K562 (cell line): ENCODE data around the gene INTS4. TPM values are rescaled to one million over a fixed set of nuclear protein-coding genes. Genes with fewer than 3 reads are reported as not detected.
A peak's percentile ranks its signal among the peaks of the same experiment; 100 is the strongest.

ENCODE experiments used
- BMI1 ChIP-seq: fragments of 150-350 bp; IDR thresholded peaks from 2 replicates; pipeline ENCODE4 v1.6.1; 2014; ENCODE audit warnings: low read length
- CBX1 ChIP-seq: sonication (generic); IDR thresholded peaks from 2 replicates; pipeline ENCODE4 v1.6.1; 2016; ENCODE audit warnings: antibody characterized with exemption, low read depth, mild to moderate bottlenecking
- CC2D1A ChIP-seq: fragments of 450-650 bp; IDR thresholded peaks from 2 replicates; pipeline ENCODE4 v1.6.1; 2017; ENCODE audit warnings: mild to moderate bottlenecking
- DNMT1 ChIP-seq: fragments of 450-650 bp; IDR thresholded peaks from 2 replicates; pipeline ENCODE4 v1.6.1; 2016; ENCODE audit warnings: antibody characterized with exemption, mild to moderate bottlenecking
- GTF2E2 ChIP-seq: fragments of 200-800 bp; sonication (Bioruptor generic); IDR thresholded peaks from 2 replicates; pipeline ENCODE4 v1.6.1; 2016; ENCODE audit warnings: missing genetic modification characterization, missing compliant biosample characterization
- HDAC8 ChIP-seq: fragments of 450-650 bp; IDR thresholded peaks from 2 replicates; pipeline ENCODE4 v1.6.1; 2016; ENCODE audit warnings: mild to moderate bottlenecking, missing genetic modification characterization, moderate library complexity, missing compliant biosample characterization
- HNRNPK ChIP-seq: fragments of 200-400 bp; formaldehyde crosslinking; IDR thresholded peaks from one replicate; pipeline ENCODE4 v1.6.1; 2018; ENCODE audit warnings: mild to moderate bottlenecking, low read depth, low read length; ENCODE audit not compliant: poor library complexity, severe bottlenecking
- LARP7 ChIP-seq: fragments of 450-650 bp; IDR thresholded peaks from 2 replicates; pipeline ENCODE4 v1.6.1; 2016
- NCOA4 ChIP-seq: fragments of 450-650 bp; IDR thresholded peaks from 2 replicates; pipeline ENCODE4 v1.6.1; 2018; ENCODE audit warnings: mild to moderate bottlenecking; ENCODE audit not compliant: partially characterized antibody
- POLR3A ChIP-seq: IDR thresholded peaks from 2 replicates; pipeline ENCODE4 v1.6.1; 2011; ENCODE audit warnings: borderline replicate concordance, mild to moderate bottlenecking, moderate library complexity; ENCODE audit not compliant: insufficient read length, insufficient read depth; ENCODE audit errors: extremely low read depth
- RBM34 ChIP-seq: fragments of 200-400 bp; formaldehyde crosslinking; IDR thresholded peaks from 2 replicates; pipeline ENCODE4 v1.6.1; 2018; ENCODE audit warnings: low read length, borderline replicate concordance; ENCODE audit not compliant: insufficient read depth
- RBM39 ChIP-seq: fragments of 200-400 bp; formaldehyde crosslinking; optimal IDR thresholded peaks from 2 replicates; pipeline ENCODE3; 2018; ENCODE audit warnings: low read depth, low read length
- RNF2 ChIP-seq: sonication (generic); IDR thresholded peaks from 2 replicates; pipeline ENCODE4 v1.6.1; 2016
- SIN3B ChIP-seq: fragments of 450-650 bp; IDR thresholded peaks from 2 replicates; pipeline ENCODE4 v1.6.1; 2017; ENCODE audit warnings: low read depth, mild to moderate bottlenecking, moderate library complexity
- SLC30A9 ChIP-seq: fragments of 250-450 bp; sonication (Bioruptor Pico); IDR thresholded peaks from 2 replicates; pipeline ENCODE4 v1.8.0; 2022; ENCODE audit warnings: mild to moderate bottlenecking, moderate library complexity
- SMC3 ChIP-seq: conservative IDR thresholded peaks from 2 replicates; pipeline ENCODE4 v1.6.1; 2011; ENCODE audit warnings: low read depth, low read length, improper control_type of control experiment; ENCODE audit not compliant: insufficient read depth
- ZC3H4 ChIP-seq: sonication (generic); formaldehyde crosslinking; IDR thresholded peaks from 2 replicates; pipeline ENCODE4 v1.9.0; 2021; ENCODE audit warnings: missing genetic modification reagents, borderline replicate concordance
- polyA plus RNA-seq, 8 experiments: library from polyadenylated mRNA; depleted of rRNA in 4 of 8; stranded (reverse) in 5 of 8; unstranded in 3 of 8; fragments of >200 nt; fragmentation: Nextera tagmentation in 2 of 8; fragmentation: Illumina TruSeq in 1 of 8; extraction: Ambion mirVana in 2 of 8; extraction: Trizol in 1 of 8; gene quantifications; 2 replicates each; pipeline versions ENCODE4 v1.2.1 to v1.2.3, GENCODE V29; 2011 to 2014; ENCODE audit warnings: inconsistent platforms in 1 of 8, missing spikeins in 1 of 8
- total RNA-seq, 7 experiments: library from RNA; depleted of rRNA in 6 of 7; stranded (reverse); fragments of >200 nt in 6 of 7; fragmentation: Illumina TruSeq in 2 of 7; extraction: Trizol in 2 of 7; gene quantifications; 2 replicates each; pipeline versions ENCODE4 v1.2.1 to v1.2.3, GENCODE V29; 2011 to 2021; ENCODE audit warnings: low replicate concordance in 1 of 7
- TF ChIP-seq, protein P1 (sequence below): sonication (generic); formaldehyde crosslinking; IDR thresholded peaks from 2 replicates; pipeline ENCODE4 v1.8.0; 2022; ENCODE audit warnings: mild to moderate bottlenecking, missing genetic modification reagents
- TF ChIP-seq, protein P2 (sequence below): fragments of 450-650 bp; IDR thresholded peaks from 2 replicates; pipeline ENCODE4 v1.6.1; 2017; ENCODE audit warnings: antibody characterized with exemption
- TF ChIP-seq, protein P3 (sequence below): sonication (generic); formaldehyde crosslinking; IDR thresholded peaks from 2 replicates; pipeline ENCODE4 v1.4.0; 2020; ENCODE audit warnings: mild to moderate bottlenecking, missing genetic modification reagents

INTS4 gene
- total and polyA plus RNA-seq, 9 of the 15 experiments (the other 6 are each of a cell fraction or from before 2014, with no cell fraction given), result 28.4 to 53.4 (median 44.5) TPM

DNA sequence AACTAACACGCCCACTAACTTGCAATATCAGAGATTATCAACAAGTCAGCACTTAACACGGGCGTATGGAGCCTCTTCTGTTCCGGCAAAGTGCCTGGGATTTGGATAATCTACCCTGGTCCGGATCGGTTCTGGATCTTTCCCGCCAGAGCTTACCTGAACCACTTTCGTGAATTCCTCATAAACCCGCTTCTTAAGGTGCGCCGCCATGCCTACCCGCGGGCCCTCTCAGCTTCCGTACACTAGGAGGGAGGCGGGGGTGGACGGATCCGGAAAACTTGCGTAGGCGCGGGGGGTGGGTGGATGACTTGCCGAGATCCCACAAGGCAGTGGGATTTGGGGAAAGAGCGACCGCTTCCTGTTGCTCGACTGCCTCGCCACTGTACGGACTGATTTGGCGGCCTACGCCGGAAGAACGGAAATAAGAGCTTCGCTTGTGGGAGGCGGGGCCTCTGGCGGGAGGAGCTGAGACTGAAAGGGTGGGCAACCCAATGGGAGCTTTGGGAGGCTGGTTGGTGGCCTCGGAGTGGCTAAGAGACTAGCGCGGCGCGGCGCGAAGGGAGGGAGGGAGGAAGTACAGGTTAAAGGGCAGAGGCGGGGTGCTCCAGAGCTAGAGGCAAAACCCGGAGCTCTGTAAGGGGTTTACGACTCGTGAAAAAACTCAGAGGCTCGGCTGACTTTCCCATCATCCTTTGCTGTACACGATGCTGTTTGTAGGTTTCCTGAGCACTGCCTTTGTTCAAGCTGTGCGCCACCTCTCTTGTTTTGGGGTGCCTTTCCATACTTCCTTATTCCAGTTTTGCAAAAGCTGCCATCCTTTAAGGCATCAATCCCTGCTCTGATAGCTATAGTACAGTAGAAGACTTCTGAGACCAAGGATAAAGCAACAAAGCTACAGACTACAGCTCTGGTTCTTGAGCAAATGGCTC is at the start of gene INTS4 (continued):
- TF ChIP-seq, protein P1, sequence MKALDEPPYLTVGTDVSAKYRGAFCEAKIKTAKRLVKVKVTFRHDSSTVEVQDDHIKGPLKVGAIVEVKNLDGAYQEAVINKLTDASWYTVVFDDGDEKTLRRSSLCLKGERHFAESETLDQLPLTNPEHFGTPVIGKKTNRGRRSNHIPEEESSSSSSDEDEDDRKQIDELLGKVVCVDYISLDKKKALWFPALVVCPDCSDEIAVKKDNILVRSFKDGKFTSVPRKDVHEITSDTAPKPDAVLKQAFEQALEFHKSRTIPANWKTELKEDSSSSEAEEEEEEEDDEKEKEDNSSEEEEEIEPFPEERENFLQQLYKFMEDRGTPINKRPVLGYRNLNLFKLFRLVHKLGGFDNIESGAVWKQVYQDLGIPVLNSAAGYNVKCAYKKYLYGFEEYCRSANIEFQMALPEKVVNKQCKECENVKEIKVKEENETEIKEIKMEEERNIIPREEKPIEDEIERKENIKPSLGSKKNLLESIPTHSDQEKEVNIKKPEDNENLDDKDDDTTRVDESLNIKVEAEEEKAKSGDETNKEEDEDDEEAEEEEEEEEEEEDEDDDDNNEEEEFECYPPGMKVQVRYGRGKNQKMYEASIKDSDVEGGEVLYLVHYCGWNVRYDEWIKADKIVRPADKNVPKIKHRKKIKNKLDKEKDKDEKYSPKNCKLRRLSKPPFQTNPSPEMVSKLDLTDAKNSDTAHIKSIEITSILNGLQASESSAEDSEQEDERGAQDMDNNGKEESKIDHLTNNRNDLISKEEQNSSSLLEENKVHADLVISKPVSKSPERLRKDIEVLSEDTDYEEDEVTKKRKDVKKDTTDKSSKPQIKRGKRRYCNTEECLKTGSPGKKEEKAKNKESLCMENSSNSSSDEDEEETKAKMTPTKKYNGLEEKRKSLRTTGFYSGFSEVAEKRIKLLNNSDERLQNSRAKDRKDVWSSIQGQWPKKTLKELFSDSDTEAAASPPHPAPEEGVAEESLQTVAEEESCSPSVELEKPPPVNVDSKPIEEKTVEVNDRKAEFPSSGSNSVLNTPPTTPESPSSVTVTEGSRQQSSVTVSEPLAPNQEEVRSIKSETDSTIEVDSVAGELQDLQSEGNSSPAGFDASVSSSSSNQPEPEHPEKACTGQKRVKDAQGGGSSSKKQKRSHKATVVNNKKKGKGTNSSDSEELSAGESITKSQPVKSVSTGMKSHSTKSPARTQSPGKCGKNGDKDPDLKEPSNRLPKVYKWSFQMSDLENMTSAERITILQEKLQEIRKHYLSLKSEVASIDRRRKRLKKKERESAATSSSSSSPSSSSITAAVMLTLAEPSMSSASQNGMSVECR (CRISPR knock-in tag), result peak; percentile 79; the same call in 1 of the 2 replicates
- TF ChIP-seq CBX1 (peak; percentile 30; the same call in 1 of the 2 replicates), RNF2 (peak; percentile 75; the same call in 1 of the 2 replicates), GTF2E2 (peak; percentile 87), SIN3B (peak; percentile 70), SMC3 (0 out of 2 replicates have a peak, but pooled peaks have one; percentile 8), BMI1 (no peak), HDAC8 (tag) (0 out of 2 replicates have a peak, but pooled peaks have one; percentile 37), ZC3H4 (no peak), RBM34 (no peak), RBM39 (no peak), CC2D1A (0 out of 2 replicates have a peak, but pooled peaks have one; percentile 64), NCOA4 (no peak), HNRNPK (no peak), LARP7 (no peak), SLC30A9 (CRISPR knock-in tag) (no peak), POLR3A (no peak), DNMT1 (no peak)
- TF ChIP-seq, protein P2, sequence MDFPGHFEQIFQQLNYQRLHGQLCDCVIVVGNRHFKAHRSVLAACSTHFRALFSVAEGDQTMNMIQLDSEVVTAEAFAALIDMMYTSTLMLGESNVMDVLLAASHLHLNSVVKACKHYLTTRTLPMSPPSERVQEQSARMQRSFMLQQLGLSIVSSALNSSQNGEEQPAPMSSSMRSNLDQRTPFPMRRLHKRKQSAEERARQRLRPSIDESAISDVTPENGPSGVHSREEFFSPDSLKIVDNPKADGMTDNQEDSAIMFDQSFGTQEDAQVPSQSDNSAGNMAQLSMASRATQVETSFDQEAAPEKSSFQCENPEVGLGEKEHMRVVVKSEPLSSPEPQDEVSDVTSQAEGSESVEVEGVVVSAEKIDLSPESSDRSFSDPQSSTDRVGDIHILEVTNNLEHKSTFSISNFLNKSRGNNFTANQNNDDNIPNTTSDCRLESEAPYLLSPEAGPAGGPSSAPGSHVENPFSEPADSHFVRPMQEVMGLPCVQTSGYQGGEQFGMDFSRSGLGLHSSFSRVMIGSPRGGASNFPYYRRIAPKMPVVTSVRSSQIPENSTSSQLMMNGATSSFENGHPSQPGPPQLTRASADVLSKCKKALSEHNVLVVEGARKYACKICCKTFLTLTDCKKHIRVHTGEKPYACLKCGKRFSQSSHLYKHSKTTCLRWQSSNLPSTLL, result no peak
- TF ChIP-seq, protein P3, sequence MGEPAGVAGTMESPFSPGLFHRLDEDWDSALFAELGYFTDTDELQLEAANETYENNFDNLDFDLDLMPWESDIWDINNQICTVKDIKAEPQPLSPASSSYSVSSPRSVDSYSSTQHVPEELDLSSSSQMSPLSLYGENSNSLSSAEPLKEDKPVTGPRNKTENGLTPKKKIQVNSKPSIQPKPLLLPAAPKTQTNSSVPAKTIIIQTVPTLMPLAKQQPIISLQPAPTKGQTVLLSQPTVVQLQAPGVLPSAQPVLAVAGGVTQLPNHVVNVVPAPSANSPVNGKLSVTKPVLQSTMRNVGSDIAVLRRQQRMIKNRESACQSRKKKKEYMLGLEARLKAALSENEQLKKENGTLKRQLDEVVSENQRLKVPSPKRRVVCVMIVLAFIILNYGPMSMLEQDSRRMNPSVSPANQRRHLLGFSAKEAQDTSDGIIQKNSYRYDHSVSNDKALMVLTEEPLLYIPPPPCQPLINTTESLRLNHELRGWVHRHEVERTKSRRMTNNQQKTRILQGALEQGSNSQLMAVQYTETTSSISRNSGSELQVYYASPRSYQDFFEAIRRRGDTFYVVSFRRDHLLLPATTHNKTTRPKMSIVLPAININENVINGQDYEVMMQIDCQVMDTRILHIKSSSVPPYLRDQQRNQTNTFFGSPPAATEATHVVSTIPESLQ (CRISPR knock-in tag), result no peak
